ENCODE results near the gene HBS1L. TPM values are rescaled to one million over a fixed set of nuclear protein-coding genes. Genes with fewer than 3 reads are reported as not detected.

HBS1L gene
- total and polyA plus RNA-seq, 9 of the 15 experiments (the other 6 are each of a cell fraction or from before 2014, with no cell fraction given): 101 to 199 (median 145) TPM

- H3K4me1 ChIP-seq (replicated peaks in 1 of 2; ENCODE audit: control insufficient read depth in 2 of 2, insufficient read depth in 2 of 2, low read length in 2 of 2): no peaks in the 10 kb centered on the region
- ChIA-PET CTCF (ENCODE audit: low intra/inter-chr PET ratio) (no interaction called here), POLR2A (interaction anchor here (1.0 kb wide), 1 partner anchor 15 kb away, joined by 4 read pairs; no protein-coding TSS in a partner anchor)
- BruUV-seq (replicated peaks): no TSS peak
- DNase-seq (ENCODE audit: extremely low read depth in 1 of 4, low spot score in 3 of 4) (no peak), ATAC-seq (no peak), FAIRE-seq (no peak)
- WGBS (ENCODE audit: insufficient coverage, low coverage, missing lambda C conversion rate): 6% methylated on average over 3 of the region's 3 CpGs
- H3K79me2 ChIP-seq (ENCODE audit: control insufficient read depth, insufficient read depth, low read length): no peaks in the 10 kb centered on the region
- peaks cover 23 to 27% of the 10 kb centered on the region in 2 experiments for H3K27me3 ChIP-seq (ENCODE audit: control insufficient read depth in 2 of 2, insufficient read depth in 2 of 2, low read length in 2 of 2)
- no peak overlapping the region for H3K27ac ChIP-seq (ENCODE audit: extremely low read depth, low read depth, low read length)
- intact Hi-C loops (cut with micrococcal nuclease): no loop called here
- no peak overlapping the region for H3K4me3 ChIP-seq
- TF ChIP-seq USF2 (CRISPR knock-in tag; IDR thresholded peaks at IDR 0.05): no peak
- no peak for TF ChIP-seq ETV5 (CRISPR knock-in tag; IDR thresholded peaks at IDR 0.05; ENCODE audit: low read depth)
- TF ChIP-seq ZNF311 (CRISPR knock-in tag; IDR thresholded peaks at IDR 0.05): no peak
- TF ChIP-seq BRCA1 (IDR thresholded peaks at IDR 0.05): no peak
- no peak for TF ChIP-seq BRCA1 (CRISPR knock-in tag; IDR thresholded peaks at IDR 0.05)
- TF ChIP-seq, protein P1, sequence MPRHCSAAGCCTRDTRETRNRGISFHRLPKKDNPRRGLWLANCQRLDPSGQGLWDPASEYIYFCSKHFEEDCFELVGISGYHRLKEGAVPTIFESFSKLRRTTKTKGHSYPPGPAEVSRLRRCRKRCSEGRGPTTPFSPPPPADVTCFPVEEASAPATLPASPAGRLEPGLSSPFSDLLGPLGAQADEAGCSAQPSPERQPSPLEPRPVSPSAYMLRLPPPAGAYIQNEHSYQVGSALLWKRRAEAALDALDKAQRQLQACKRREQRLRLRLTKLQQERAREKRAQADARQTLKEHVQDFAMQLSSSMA (CRISPR knock-in tag; IDR thresholded peaks at IDR 0.05): no peak
- TF ChIP-seq TAF9B (IDR thresholded peaks at IDR 0.05; ENCODE audit: partially characterized antibody): no peak
- no peak for TF ChIP-seq SNIP1 (IDR thresholded peaks at IDR 0.05; ENCODE audit: low read depth)
- H3K9ac ChIP-seq (ENCODE audit: insufficient read depth in 1 of 2, low read depth in 2 of 2, low read length in 2 of 2): no peak overlapping the region
- H3K4me2 ChIP-seq (ENCODE audit: insufficient read depth, low read length): no peak overlapping the region
- no peaks in the 10 kb centered on the region for H3K36me3 ChIP-seq (ENCODE audit: control insufficient read depth, insufficient read depth, low read length)
- H3K9me3 ChIP-seq (replicated peaks; ENCODE audit: control insufficient read depth, insufficient read depth, low read depth, low read length): no peaks in the 10 kb centered on the region
- no peaks in the 10 kb centered on the region for H3K9me1 ChIP-seq (ENCODE audit: control insufficient read depth, insufficient read depth, low read length)
- H2AFZ ChIP-seq (ENCODE audit: low read depth, low read length): no peak overlapping the region
- H4K20me1 ChIP-seq (replicated peaks; ENCODE audit: control insufficient read depth, insufficient read depth, low read length): no peaks in the 10 kb centered on the region
- in situ Hi-C loops (cut with MboI): no loop called here
These were observed 128.8 kb downstream of the HBS1L start for GRCh38 chr6:134925800-134926199.
